GM23338 (cell line): Measurements from ENCODE around the gene FOXL2. TPM values are rescaled to one million over a fixed set of nuclear protein-coding genes. Genes with fewer than 3 reads are reported as not detected.

Source experiments
- ATAC-seq: fragments of 200-7000 bp; cut with Tn5 transposase; 3 replicates; pipeline ENCODE4 v1.9.1; 2020
- DNase-seq: peaks from one replicate; pipeline ENCODE4 v3.0.0-alpha.2; 2015; ENCODE audit warnings: low spot score
- H2AFZ ChIP-seq: fragments of 200-600 bp; sonication (generic); 2 replicates; pipeline ENCODE4 v1.8.0; 2016; ENCODE audit warnings: antibody characterized with exemption, mild to moderate bottlenecking, moderate library complexity
- H3F3A ChIP-seq: fragments of 200-600 bp; sonication (generic); replicated peaks from 2 replicates; pipeline ENCODE4 v1.8.0; 2017; ENCODE audit warnings: antibody characterized with exemption, mixed run types, low read depth
- H3K27ac ChIP-seq: fragments of 200-600 bp; sonication (generic); 2 replicates; pipeline ENCODE4 v1.6.1; 2016; ENCODE audit warnings: low read depth
- H3K27me3 ChIP-seq: fragments of 200-600 bp; sonication (generic); 2 replicates; pipeline ENCODE4 v1.8.0; 2016; ENCODE audit warnings: mild to moderate bottlenecking, mixed run types, moderate library complexity; ENCODE audit not compliant: insufficient read depth
- H3K36me3 ChIP-seq: fragments of 200-600 bp; sonication (generic); 2 replicates; pipeline ENCODE4 v1.8.0; 2016; ENCODE audit warnings: mild to moderate bottlenecking; ENCODE audit not compliant: insufficient read depth
- H3K4me1 ChIP-seq: fragments of 200-600 bp; sonication (generic); 2 replicates; pipeline ENCODE4 v1.8.0; 2016; ENCODE audit warnings: mild to moderate bottlenecking, moderate library complexity; ENCODE audit not compliant: insufficient read depth
- H3K4me2 ChIP-seq: fragments of 200-600 bp; sonication (generic); 2 replicates; pipeline ENCODE4 v1.7.1; 2017; ENCODE audit warnings: mixed run types
- H3K4me3 ChIP-seq: fragments of 200-600 bp; sonication (generic); 2 replicates; pipeline ENCODE4 v1.6.1; 2016; ENCODE audit warnings: mixed run types
- H3K79me2 ChIP-seq: fragments of 200-600 bp; sonication (generic); replicated peaks from 2 replicates; pipeline ENCODE4 v1.8.0; 2017; ENCODE audit warnings: mild to moderate bottlenecking; ENCODE audit not compliant: insufficient read depth
- H3K9me2 ChIP-seq: fragments of 200-600 bp; sonication (generic); 2 replicates; pipeline ENCODE4 v1.8.0; 2017; ENCODE audit not compliant: insufficient read depth
- H4K20me1 ChIP-seq: fragments of 200-600 bp; sonication (generic); replicated peaks from 2 replicates; pipeline ENCODE4 v1.8.0; 2017; ENCODE audit warnings: mild to moderate bottlenecking; ENCODE audit not compliant: insufficient read depth
- H3K27ac Mint-ChIP-seq: 2 replicates; pipeline ENCODE4 v1.8.0; 2020; ENCODE audit warnings: inconsistent platforms, mild to moderate bottlenecking, moderate library complexity, mixed read lengths
- H3K27me3 Mint-ChIP-seq: 3 replicates; pipeline ENCODE4 v1.8.0; 2022; ENCODE audit warnings: low read depth, mild to moderate bottlenecking, moderate library complexity, mixed read lengths, inconsistent platforms; ENCODE audit not compliant: insufficient read depth, poor library complexity
- H3K36me3 Mint-ChIP-seq: 3 replicates; pipeline ENCODE4 v1.8.0; 2021; ENCODE audit warnings: low read depth, mild to moderate bottlenecking, inconsistent platforms, moderate library complexity, mixed read lengths
- H3K4me1 Mint-ChIP-seq: 3 replicates; pipeline ENCODE4 v1.8.0; 2020; ENCODE audit warnings: mild to moderate bottlenecking, inconsistent platforms, mixed read lengths
- H3K4me3 Mint-ChIP-seq: 3 replicates; pipeline ENCODE4 v1.8.0; 2021; ENCODE audit warnings: moderate library complexity, mild to moderate bottlenecking, inconsistent platforms, mixed read lengths
- H3K9me3 Mint-ChIP-seq: 3 replicates; pipeline ENCODE4 v1.8.0; 2020; ENCODE audit warnings: moderate library complexity, mild to moderate bottlenecking, inconsistent platforms, mixed read lengths
- CTCF ChIP-seq, 2 experiments: fragments of 200-600 bp in 1 of 2; sonication (generic) in 1 of 2; conservative IDR thresholded peaks; 2 replicates each; pipeline versions ENCODE4 v1.5.1 to v1.6.1; 2016 to 2017; ENCODE audit warnings: antibody characterized with exemption in 2 of 2, low read depth in 2 of 2, mild to moderate bottlenecking in 2 of 2, moderate library complexity in 1 of 2
- ETS1 ChIP-seq: IDR thresholded peaks from 2 replicates; pipeline ENCODE4 v1.6.1; 2016; ENCODE audit warnings: antibody characterized with exemption
- EZH2phosphoT487 ChIP-seq: fragments of 200-600 bp; sonication (generic); IDR thresholded peaks from one replicate; pipeline ENCODE4 v1.8.1; 2018; ENCODE audit warnings: antibody characterized with exemption; ENCODE audit not compliant: unreplicated experiment
- JUNB ChIP-seq: IDR thresholded peaks from one replicate; pipeline ENCODE4 v1.6.1; 2016; ENCODE audit warnings: antibody characterized with exemption; ENCODE audit not compliant: unreplicated experiment
- NANOG ChIP-seq: IDR thresholded peaks from 2 replicates; pipeline ENCODE4 v1.6.1; 2016; ENCODE audit warnings: antibody characterized with exemption, borderline replicate concordance
- REST ChIP-seq: IDR thresholded peaks from one replicate; pipeline ENCODE4 v1.6.1; 2018; ENCODE audit warnings: antibody characterized with exemption; ENCODE audit not compliant: unreplicated experiment
- STAT1 ChIP-seq: IDR thresholded peaks from one replicate; pipeline ENCODE4 v1.6.1; 2016; ENCODE audit warnings: antibody characterized with exemption; ENCODE audit not compliant: unreplicated experiment
- ZNF114 ChIP-seq: fragments of 250-450 bp; sonication (Bioruptor Pico); IDR thresholded peaks from 2 replicates; pipeline ENCODE4 v1.5.0; 2020; ENCODE audit warnings: mild to moderate bottlenecking, moderate library complexity
- polyA plus RNA-seq: library from polyadenylated mRNA; unstranded; fragments of >200 nt; fragmentation: Nextera tagmentation; extraction: Ambion mirVana; gene quantifications from 2 replicates; pipeline ENCODE4 v1.2.1, GENCODE V29; 2016
- total RNA-seq: library from RNA; depleted of rRNA; stranded (reverse); fragments of >200 nt; shearing (Covaris generic); gene quantifications from 2 replicates; pipeline ENCODE4 v1.2.3, GENCODE V29; 2014

The FOXL2 gene
- total and polyA plus RNA-seq, 2 experiments from 2014 or later, result 0.89 to 3.5 TPM

GRCh38 chr3:138928727-138929372, 18.1 kb downstream of the FOXL2 start:
- Histone ChIP-seq H4K20me1 (no peaks in the 10 kb centered on the region), H3K4me2 (no peak overlapping the region), H3K27me3 (no peaks in the 10 kb centered on the region), H3K4me3 (no peak overlapping the region), H3K79me2 (no peaks in the 10 kb centered on the region), H3K36me3 (no peaks in the 10 kb centered on the region), H2AFZ (peak overlapping the region; percentile 18; the same call in 1 of the 2 replicates), H3K27ac (no peak overlapping the region), H3F3A (no peaks in the 10 kb centered on the region), H3K9me2 (no peaks in the 10 kb centered on the region), H3K4me1 (peaks cover 10% of the 10 kb centered on the region)
- no peak; the same call in 2 of the 3 replicates for ATAC-seq
- peaks cover 14% of the 10 kb centered on the region for H3K27me3 Mint-ChIP-seq
- no peaks in the 10 kb centered on the region for H3K36me3 Mint-ChIP-seq
- H3K4me3 Mint-ChIP-seq, result no peak overlapping the region
- H3K4me1 Mint-ChIP-seq, result peaks cover 13% of the 10 kb centered on the region
- H3K9me3 Mint-ChIP-seq, result no peaks in the 10 kb centered on the region
- H3K27ac Mint-ChIP-seq, result no peak overlapping the region
- no peak for DNase-seq
- TF ChIP-seq ZNF114 (no peak), STAT1 (no peak), ETS1 (no peak), JUNB (no peak), REST (no peak), NANOG (no peak)

- TF ChIP-seq CTCF (conservative IDR thresholded peaks at IDR 0.05; ENCODE audit: low read depth in 2 of 2) (peak; percentile 94 to 99), EZH2phosphoT487 (no peak)
- Mint-ChIP-seq H3K9me3 (no peaks in the 10 kb centered on the region), H3K36me3 (no peaks in the 10 kb centered on the region), H3K4me1 (no peaks in the 10 kb centered on the region), H3K27me3 (peaks cover under 1% of the 10 kb centered on the region), H3K4me3 (no peak overlapping the region), H3K27ac (no peak overlapping the region)
- no peak overlapping the region; the same call in 1 of the 2 replicates for H2AFZ ChIP-seq
- H3K4me2 ChIP-seq, result no peak overlapping the region
- no peaks in the 10 kb centered on the region for H3K36me3 ChIP-seq
- peak; percentile 96 for ATAC-seq
- no peaks in the 10 kb centered on the region for H3K4me1 ChIP-seq
- DNase-seq, result peak; percentile 96
- H3K4me3 ChIP-seq, result no peak overlapping the region
- H3K27me3 ChIP-seq, result no peaks in the 10 kb centered on the region
- H4K20me1 ChIP-seq, result no peaks in the 10 kb centered on the region
- no peaks in the 10 kb centered on the region for H3K79me2 ChIP-seq
- no peaks in the 10 kb centered on the region for H3F3A ChIP-seq
- H3K27ac ChIP-seq, result no peak overlapping the region
- no peaks in the 10 kb centered on the region for H3K9me2 ChIP-seq
Measured at GRCh38 chr3:138923531-138923994, 23.4 kb downstream of the FOXL2 start.
